GM19099 (cell line): ENCODE data around the gene SNTG2.

Experiments
- POLR2A ChIP-seq: IDR thresholded peaks from 3 replicates; pipeline ENCODE4 v1.6.1; 2011; ENCODE audit warnings: low read depth; ENCODE audit not compliant: insufficient read length; ENCODE audit errors: extremely low read depth

SNTG2 gene

GRCh38 chr2:1222056-1222455 lies 271.4 kb downstream of the SNTG2 start:
- TF ChIP-seq POLR2A, result no peak

GRCh38 chr2:1223791-1224190 lies 273.1 kb downstream of the SNTG2 start:
- no peak for TF ChIP-seq POLR2A

GRCh38 chr2:1224901-1225300 lies 274.3 kb downstream of the SNTG2 start:
- no peak for TF ChIP-seq POLR2A

- TF ChIP-seq POLR2A, result no peak
Measured at GRCh38 chr2:1226766-1227165, 276.1 kb downstream of the SNTG2 start.

- no peak for TF ChIP-seq POLR2A
Measured at GRCh38 chr2:1227274-1227900, 276.7 kb downstream of the SNTG2 start.

- no peak for TF ChIP-seq POLR2A
Measured at GRCh38 chr2:1230155-1230893, 279.7 kb downstream of the SNTG2 start.

- TF ChIP-seq POLR2A, result no peak
Measured at GRCh38 chr2:1231466-1232063, 280.9 kb downstream of the SNTG2 start.

GRCh38 chr2:1233281-1233680 lies 282.6 kb downstream of the SNTG2 start:
- TF ChIP-seq POLR2A, result no peak

- TF ChIP-seq POLR2A, result no peak
Measured at GRCh38 chr2:1234731-1235308, 284.2 kb downstream of the SNTG2 start.

GRCh38 chr2:1235806-1236205 lies 285.2 kb downstream of the SNTG2 start:
- TF ChIP-seq POLR2A, result no peak

- TF ChIP-seq POLR2A, result no peak
Measured at GRCh38 chr2:1236606-1237005, 286.0 kb downstream of the SNTG2 start.

GRCh38 chr2:1237783-1238182 lies 287.1 kb downstream of the SNTG2 start:
- no peak for TF ChIP-seq POLR2A

GRCh38 chr2:1238598-1239138 lies 288.0 kb downstream of the SNTG2 start:
- TF ChIP-seq POLR2A, result no peak

GRCh38 chr2:1245193-1245592 lies 294.5 kb downstream of the SNTG2 start:
- TF ChIP-seq POLR2A, result no peak

GRCh38 chr2:1246239-1246638 lies 295.6 kb downstream of the SNTG2 start:
- no peak for TF ChIP-seq POLR2A
